HG02884 (cell line): ENCODE results near the gene TSPAN6.

Experiments
- ATAC-seq: cut with Tn5 transposase; IDR thresholded peaks from one replicate; pipeline ENCODE4 v1.9.1; 2021; ENCODE audit warnings: mild to moderate bottlenecking, moderate library complexity; ENCODE audit not compliant: unreplicated experiment

TSPAN6 gene

GRCh38 chrX:100591256-100592051 lies 45.2 kb downstream of the TSPAN6 start:
- ATAC-seq, result no peak

DNA sequence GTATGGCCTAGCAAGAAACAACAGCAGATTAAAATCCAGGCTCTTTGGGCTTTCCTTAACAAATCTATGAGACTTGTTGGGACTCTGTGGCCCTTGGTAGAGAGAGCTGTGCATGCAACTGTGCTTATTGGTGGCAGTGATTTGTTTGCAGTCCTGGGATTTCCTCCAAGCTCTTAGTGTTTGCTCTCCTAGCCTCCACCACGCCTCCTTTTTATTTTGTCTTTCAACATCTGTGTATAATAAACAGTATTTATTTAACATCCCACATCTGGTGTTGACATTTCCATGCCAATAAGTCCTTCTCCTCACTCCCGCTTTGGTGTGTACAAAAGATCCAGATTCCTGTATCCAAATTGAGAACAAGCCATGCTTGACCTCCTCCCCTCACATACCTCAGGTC lies 48.7 kb downstream of the TSPAN6 start:
- ATAC-seq, result no peak

DNA sequence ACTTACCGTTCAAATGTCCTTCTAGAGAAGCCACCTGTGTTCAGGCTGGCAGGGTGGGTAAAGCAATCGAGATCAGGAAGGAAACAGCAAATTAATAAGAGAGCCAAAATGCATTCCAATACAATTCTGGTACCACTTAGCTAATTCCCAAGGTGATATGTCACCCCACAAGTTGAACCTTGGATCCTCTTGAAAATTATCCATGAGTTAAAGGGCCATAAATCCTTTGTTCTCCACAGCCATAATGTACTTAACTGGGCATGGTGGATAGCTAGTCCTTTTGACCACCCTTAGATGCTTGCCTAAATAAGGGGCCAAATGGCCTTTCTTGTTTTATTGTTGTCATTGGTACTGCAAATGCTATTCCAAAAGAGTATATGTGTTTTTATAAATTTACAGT lies 49.9 kb downstream of the TSPAN6 start:
- no peak for ATAC-seq

GRCh38 chrX:100584611-100585010 lies 52.0 kb downstream of the TSPAN6 start, which contains the start of gene TNMD:
Gene TNMD, plus strand, starts transcription at chrX:100584936. Its CDS starts 83 bp downstream, at chrX:100585019.
- no peak for ATAC-seq
